HepG2 (cell line): ENCODE results near the gene PROC. TPM values are rescaled to one million over a fixed set of nuclear protein-coding genes. Genes with fewer than 3 reads are reported as not detected.

Experiments
- ATAD3A ChIP-seq: sonication (generic); formaldehyde crosslinking; IDR thresholded peaks from 2 replicates; pipeline ENCODE4 v1.4.0; 2020; ENCODE audit warnings: missing genetic modification reagents
- BORCS8-MEF2B ChIP-seq: sonication (generic); formaldehyde crosslinking; IDR thresholded peaks from 2 replicates; pipeline ENCODE4 v1.8.0; 2022; ENCODE audit warnings: mild to moderate bottlenecking, missing genetic modification reagents
- KLF16 ChIP-seq, 2 experiments: sonication (generic) in 1 of 2; formaldehyde crosslinking in 1 of 2; IDR thresholded peaks; 2 replicates each; pipeline versions ENCODE4 v1.6.1 to v1.8.0; 2016 to 2023; ENCODE audit warnings: missing genetic modification reagents in 2 of 2, missing compliant biosample characterization in 1 of 2
- PAWR ChIP-seq: sonication (generic); formaldehyde crosslinking; IDR thresholded peaks from 2 replicates; pipeline ENCODE4 v1.4.0; 2020; ENCODE audit warnings: missing genetic modification reagents, mild to moderate bottlenecking, borderline replicate concordance
- PCBP2 ChIP-seq: fragments of 200-400 bp; formaldehyde crosslinking; optimal IDR thresholded peaks from 2 replicates; pipeline ENCODE3; 2018; ENCODE audit warnings: low read length, low read depth; ENCODE audit not compliant: poor library complexity, severe bottlenecking
- PPARG ChIP-seq: conservative IDR thresholded peaks from 2 replicates; pipeline ENCODE4 v1.6.1; 2016; ENCODE audit warnings: missing biosample characterization, missing genetic modification reagents
- RARA ChIP-seq: IDR thresholded peaks from 2 replicates; pipeline ENCODE4 v1.6.1; 2016; ENCODE audit warnings: missing genetic modification reagents, missing compliant biosample characterization
- SETDB1 ChIP-seq: sonication (generic); formaldehyde crosslinking; IDR thresholded peaks from 2 replicates; pipeline ENCODE4 v1.5.1; 2020; ENCODE audit warnings: missing genetic modification reagents, mild to moderate bottlenecking, borderline replicate concordance
- SIN3A ChIP-seq: IDR thresholded peaks from 2 replicates; pipeline ENCODE4 v1.6.1; 2011; ENCODE audit warnings: low read depth, mild to moderate bottlenecking, control low read depth, low read length, borderline replicate concordance
- U2AF2 ChIP-seq: fragments of 200-400 bp; formaldehyde crosslinking; IDR thresholded peaks from 2 replicates; pipeline ENCODE4 v1.6.1; 2017; ENCODE audit warnings: low read depth, mild to moderate bottlenecking, low read length
- ZFYVE20 ChIP-seq: sonication (generic); formaldehyde crosslinking; IDR thresholded peaks from 2 replicates; pipeline ENCODE4 v1.8.0; 2023; ENCODE audit warnings: low read depth, mild to moderate bottlenecking, moderate library complexity, missing genetic modification reagents, borderline replicate concordance
- ZNF335 ChIP-seq: sonication (generic); formaldehyde crosslinking; IDR thresholded peaks from 2 replicates; pipeline ENCODE4 v1.4.0; 2020; ENCODE audit warnings: missing genetic modification reagents
- ZNF672 ChIP-seq: sonication (generic); formaldehyde crosslinking; IDR thresholded peaks from 2 replicates; pipeline ENCODE4 v1.8.1; 2022; ENCODE audit warnings: missing genetic modification reagents
- ZNF720 ChIP-seq: sonication (generic); formaldehyde crosslinking; IDR thresholded peaks from 2 replicates; pipeline ENCODE4 v1.4.0; 2020; ENCODE audit warnings: missing genetic modification reagents
- ZNF780A ChIP-seq: sonication (generic); formaldehyde crosslinking; IDR thresholded peaks from 2 replicates; pipeline ENCODE4 v1.8.0; 2022; ENCODE audit warnings: mild to moderate bottlenecking, missing genetic modification reagents, moderate library complexity
- ZSCAN22 ChIP-seq: sonication (generic); formaldehyde crosslinking; IDR thresholded peaks from 2 replicates; pipeline ENCODE4 v1.4.0; 2020; ENCODE audit warnings: mild to moderate bottlenecking, missing genetic modification reagents
- polyA plus RNA-seq, 8 experiments: library from polyadenylated mRNA; depleted of rRNA in 3 of 8; stranded (reverse) in 7 of 8; unstranded in 1 of 8; fragments of >200 nt; fragmentation: Illumina TruSeq in 4 of 8; extraction: Trizol in 4 of 8; gene quantifications; 2 replicates each; pipeline versions ENCODE4 v1.2.1 to v1.2.3, GENCODE V29; 2011 to 2016; ENCODE audit warnings: low read depth in 4 of 8, missing spikeins in 1 of 8, mixed read lengths in 1 of 8; ENCODE audit not compliant: insufficient read depth in 1 of 8
- total RNA-seq, 5 experiments: library from RNA; depleted of rRNA; stranded (reverse); fragments of >200 nt; fragmentation: Illumina TruSeq; extraction: Trizol; gene quantifications; 2 replicates each; pipeline ENCODE4 v1.2.3, GENCODE V29; 2016; ENCODE audit warnings: low read depth in 1 of 5
- TF ChIP-seq, protein P1 (sequence below): sonication (generic); formaldehyde crosslinking; IDR thresholded peaks from 2 replicates; pipeline ENCODE4 v1.4.0; 2020; ENCODE audit warnings: low read depth, mild to moderate bottlenecking, missing genetic modification reagents
- TF ChIP-seq, protein P2 (sequence below): sonication (generic); formaldehyde crosslinking; IDR thresholded peaks from 2 replicates; pipeline ENCODE4 v1.4.0; 2020; ENCODE audit warnings: missing genetic modification reagents, mild to moderate bottlenecking, borderline replicate concordance
- TF ChIP-seq, protein P3 (sequence below): sonication (generic); formaldehyde crosslinking; IDR thresholded peaks from 2 replicates; pipeline ENCODE4 v1.4.0; 2020; ENCODE audit warnings: missing genetic modification reagents
- TF ChIP-seq, protein P4 (sequence below): sonication (generic); formaldehyde crosslinking; conservative IDR thresholded peaks from 2 replicates; pipeline ENCODE4 v1.4.0; 2020; ENCODE audit warnings: missing genetic modification reagents
- TF ChIP-seq, protein P5 (sequence below): sonication (generic); formaldehyde crosslinking; IDR thresholded peaks from 2 replicates; pipeline ENCODE4 v1.4.0; 2020; ENCODE audit warnings: missing genetic modification reagents
- TF ChIP-seq, protein P6 (sequence below): sonication (generic); formaldehyde crosslinking; IDR thresholded peaks from 2 replicates; pipeline ENCODE4 v1.4.0; 2020; ENCODE audit warnings: missing genetic modification reagents, low read depth, mild to moderate bottlenecking, borderline replicate concordance

Gene PROC
- total and polyA plus RNA-seq, 2 of the 13 experiments (the other 11 are each of a cell fraction or from before 2014, with no cell fraction given): 134 to 185 TPM

DNA sequence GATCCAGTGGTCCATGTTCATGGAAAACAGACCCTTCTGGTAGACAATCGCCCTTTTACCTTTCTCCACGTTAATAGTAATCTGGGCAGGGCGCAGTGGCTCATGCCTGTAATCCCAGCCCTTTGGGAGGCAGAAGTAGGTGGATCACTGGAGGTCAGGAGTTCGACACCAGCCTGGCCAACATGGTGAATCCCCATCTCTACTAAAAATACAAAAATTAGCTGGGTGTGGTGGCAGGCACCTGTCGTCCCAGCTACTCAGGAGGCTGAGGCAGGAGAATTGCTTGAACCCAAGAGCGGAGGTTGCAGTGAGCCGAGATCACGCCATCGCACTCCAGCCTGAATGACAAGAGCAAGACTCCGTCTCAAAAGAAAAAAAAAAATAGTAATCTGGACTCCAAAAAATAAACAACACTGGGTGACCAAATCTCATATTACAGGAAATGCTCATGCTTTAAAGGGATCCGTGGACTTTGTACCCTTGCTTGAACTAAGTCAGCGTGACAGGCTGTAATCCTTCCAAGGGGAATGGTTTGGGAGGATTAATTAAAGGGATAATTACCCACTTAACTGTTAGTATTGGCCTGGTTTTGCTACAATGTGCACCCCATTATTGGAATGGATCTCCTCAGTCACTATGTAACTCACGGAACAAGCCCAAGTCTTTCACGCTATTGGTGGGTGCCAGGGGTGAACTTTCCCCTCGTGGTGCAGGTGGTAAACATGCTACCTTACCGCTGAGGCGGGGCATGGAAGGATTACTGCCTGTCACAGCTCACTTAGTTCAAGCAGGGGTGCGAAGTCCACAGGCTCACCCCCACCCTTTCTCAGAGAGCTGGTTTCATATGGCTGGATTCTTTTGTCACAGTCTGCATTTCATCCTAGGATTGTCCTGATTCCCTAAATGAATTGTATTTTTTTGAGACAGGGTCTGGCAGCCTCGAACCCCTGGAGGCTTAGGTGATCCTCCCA lies 36.7 kb downstream of the PROC start (continued):
- TF ChIP-seq, protein P1, sequence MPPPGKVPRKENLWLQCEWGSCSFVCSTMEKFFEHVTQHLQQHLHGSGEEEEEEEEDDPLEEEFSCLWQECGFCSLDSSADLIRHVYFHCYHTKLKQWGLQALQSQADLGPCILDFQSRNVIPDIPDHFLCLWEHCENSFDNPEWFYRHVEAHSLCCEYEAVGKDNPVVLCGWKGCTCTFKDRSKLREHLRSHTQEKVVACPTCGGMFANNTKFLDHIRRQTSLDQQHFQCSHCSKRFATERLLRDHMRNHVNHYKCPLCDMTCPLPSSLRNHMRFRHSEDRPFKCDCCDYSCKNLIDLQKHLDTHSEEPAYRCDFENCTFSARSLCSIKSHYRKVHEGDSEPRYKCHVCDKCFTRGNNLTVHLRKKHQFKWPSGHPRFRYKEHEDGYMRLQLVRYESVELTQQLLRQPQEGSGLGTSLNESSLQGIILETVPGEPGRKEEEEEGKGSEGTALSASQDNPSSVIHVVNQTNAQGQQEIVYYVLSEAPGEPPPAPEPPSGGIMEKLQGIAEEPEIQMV (CRISPR knock-in tag): peak; percentile 62; the same call in 1 of the 2 replicates
- TF ChIP-seq BORCS8-MEF2B (CRISPR knock-in tag) (0 out of 2 replicates have a peak, but pooled peaks have one; percentile 63), ZNF335 (peak; percentile 85; the same call in 1 of the 2 replicates), PPARG (CRISPR knock-in tag) (peak; percentile 100), ZSCAN22 (CRISPR knock-in tag) (peak; percentile 67; the same call in 1 of the 2 replicates), PAWR (CRISPR knock-in tag) (no peak), SETDB1 (CRISPR knock-in tag) (no peak), ZNF780A (CRISPR knock-in tag) (no peak), ATAD3A (CRISPR knock-in tag) (no peak), ZFYVE20 (CRISPR knock-in tag) (no peak), PCBP2 (no peak), KLF16 (CRISPR knock-in tag; IDR thresholded peaks at IDR 0.05) (peak in 1 of 2 experiments; percentile 98; a peak in 3 of 4 replicates), SIN3A (peak; percentile 88; the same call in 1 of the 2 replicates), RARA (CRISPR knock-in tag) (peak; percentile 84), U2AF2 (no peak), ZNF672 (CRISPR knock-in tag) (no peak), ZNF720 (peak; percentile 88; the same call in 1 of the 2 replicates)
- TF ChIP-seq, protein P2, sequence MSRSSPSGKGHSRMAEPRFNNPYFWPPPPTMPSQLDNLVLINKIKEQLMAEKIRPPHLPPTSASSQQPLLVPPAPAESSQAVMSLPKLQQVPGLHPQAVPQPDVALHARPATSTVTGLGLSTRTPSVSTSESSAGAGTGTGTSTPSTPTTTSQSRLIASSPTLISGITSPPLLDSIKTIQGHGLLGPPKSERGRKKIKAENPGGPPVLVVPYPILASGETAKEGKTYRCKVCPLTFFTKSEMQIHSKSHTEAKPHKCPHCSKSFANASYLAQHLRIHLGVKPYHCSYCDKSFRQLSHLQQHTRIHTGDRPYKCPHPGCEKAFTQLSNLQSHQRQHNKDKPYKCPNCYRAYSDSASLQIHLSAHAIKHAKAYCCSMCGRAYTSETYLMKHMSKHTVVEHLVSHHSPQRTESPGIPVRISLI (CRISPR knock-in tag): peak; percentile 99
- TF ChIP-seq, protein P3, sequence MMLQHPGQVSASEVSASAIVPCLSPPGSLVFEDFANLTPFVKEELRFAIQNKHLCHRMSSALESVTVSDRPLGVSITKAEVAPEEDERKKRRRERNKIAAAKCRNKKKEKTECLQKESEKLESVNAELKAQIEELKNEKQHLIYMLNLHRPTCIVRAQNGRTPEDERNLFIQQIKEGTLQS: peak; percentile 62; the same call in 1 of the 2 replicates
- TF ChIP-seq, protein P4, sequence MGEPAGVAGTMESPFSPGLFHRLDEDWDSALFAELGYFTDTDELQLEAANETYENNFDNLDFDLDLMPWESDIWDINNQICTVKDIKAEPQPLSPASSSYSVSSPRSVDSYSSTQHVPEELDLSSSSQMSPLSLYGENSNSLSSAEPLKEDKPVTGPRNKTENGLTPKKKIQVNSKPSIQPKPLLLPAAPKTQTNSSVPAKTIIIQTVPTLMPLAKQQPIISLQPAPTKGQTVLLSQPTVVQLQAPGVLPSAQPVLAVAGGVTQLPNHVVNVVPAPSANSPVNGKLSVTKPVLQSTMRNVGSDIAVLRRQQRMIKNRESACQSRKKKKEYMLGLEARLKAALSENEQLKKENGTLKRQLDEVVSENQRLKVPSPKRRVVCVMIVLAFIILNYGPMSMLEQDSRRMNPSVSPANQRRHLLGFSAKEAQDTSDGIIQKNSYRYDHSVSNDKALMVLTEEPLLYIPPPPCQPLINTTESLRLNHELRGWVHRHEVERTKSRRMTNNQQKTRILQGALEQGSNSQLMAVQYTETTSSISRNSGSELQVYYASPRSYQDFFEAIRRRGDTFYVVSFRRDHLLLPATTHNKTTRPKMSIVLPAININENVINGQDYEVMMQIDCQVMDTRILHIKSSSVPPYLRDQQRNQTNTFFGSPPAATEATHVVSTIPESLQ (CRISPR knock-in tag): no peak; the same call in 1 of the 2 replicates
- TF ChIP-seq, protein P5, sequence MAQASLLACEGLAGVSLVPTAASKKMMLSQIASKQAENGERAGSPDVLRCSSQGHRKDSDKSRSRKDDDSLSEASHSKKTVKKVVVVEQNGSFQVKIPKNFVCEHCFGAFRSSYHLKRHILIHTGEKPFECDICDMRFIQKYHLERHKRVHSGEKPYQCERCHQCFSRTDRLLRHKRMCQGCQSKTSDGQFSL: peak; percentile 89; the same call in 1 of the 2 replicates
- TF ChIP-seq, protein P6, sequence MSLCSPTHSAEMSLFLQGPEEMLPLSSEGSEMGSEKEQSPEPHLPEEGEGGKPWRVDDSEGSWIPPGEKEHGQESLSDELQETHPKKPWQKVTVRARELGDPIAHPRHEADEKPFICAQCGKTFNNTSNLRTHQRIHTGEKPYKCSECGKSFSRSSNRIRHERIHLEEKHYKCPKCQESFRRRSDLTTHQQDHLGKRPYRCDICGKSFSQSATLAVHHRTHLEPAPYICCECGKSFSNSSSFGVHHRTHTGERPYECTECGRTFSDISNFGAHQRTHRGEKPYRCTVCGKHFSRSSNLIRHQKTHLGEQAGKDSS (CRISPR knock-in tag): peak; percentile 86
